Lower leg skin (tissue), 4 donors: ENCODE results near the gene COL9A3. TPM values are rescaled to one million over a fixed set of nuclear protein-coding genes. Genes with fewer than 3 reads are reported as not detected.

Experiments used
- DNase-seq, 2 donors: peaks; one replicate each; pipeline ENCODE4 v3.0.0-alpha.2; 2019; ENCODE audit warnings: low spot score in 2 of 2
- H3K4me3 ChIP-seq: fragments of 200-600 bp; sonication (generic); 2 replicates; pipeline ENCODE4 v1.5.1; 2017; ENCODE audit warnings: mild to moderate bottlenecking, low read depth; ENCODE audit not compliant: poor library complexity, severe bottlenecking
- POLR2A ChIP-seq, 2 donors: fragments of 450-650 bp; IDR thresholded peaks; one replicate each; pipeline ENCODE4 v1.6.1; 2016 to 2017; ENCODE audit warnings: antibody characterized with exemption in 2 of 2, mild to moderate bottlenecking in 1 of 2, moderate library complexity in 1 of 2
- WGBS, 2 donors: methylation state at CpG; one replicate each; pipeline ENCODE4 v1.1.5; 2018; 5-methylcytosine and 5-hydroxymethylcytosine counted together
- intact Hi-C: fragments of 100-400 bp; cut with DNase I; formaldehyde crosslinking; loops from one replicate; pipeline ENCODE4 v1.15.0; 2023; ENCODE audit warnings: low total_unique reads
- total RNA-seq, 4 donors: library from RNA; depleted of rRNA; stranded (reverse); fragments of >200 nt; gene quantifications; one replicate each; pipeline ENCODE4 v1.1.0, GENCODE V29; 2016
- TF ChIP-seq, protein P1 (sequence below), 3 donors: fragments of 450-650 bp; IDR thresholded peaks; one replicate each; pipeline ENCODE4 v1.5.1; 2016; ENCODE audit warnings: antibody characterized with exemption in 3 of 3, mild to moderate bottlenecking in 3 of 3, moderate library complexity in 2 of 3

COL9A3 gene
- total RNA-seq, 4 donors from 2014 or later, result 5.6 to 14.1 (median 10.8) TPM

DNA sequence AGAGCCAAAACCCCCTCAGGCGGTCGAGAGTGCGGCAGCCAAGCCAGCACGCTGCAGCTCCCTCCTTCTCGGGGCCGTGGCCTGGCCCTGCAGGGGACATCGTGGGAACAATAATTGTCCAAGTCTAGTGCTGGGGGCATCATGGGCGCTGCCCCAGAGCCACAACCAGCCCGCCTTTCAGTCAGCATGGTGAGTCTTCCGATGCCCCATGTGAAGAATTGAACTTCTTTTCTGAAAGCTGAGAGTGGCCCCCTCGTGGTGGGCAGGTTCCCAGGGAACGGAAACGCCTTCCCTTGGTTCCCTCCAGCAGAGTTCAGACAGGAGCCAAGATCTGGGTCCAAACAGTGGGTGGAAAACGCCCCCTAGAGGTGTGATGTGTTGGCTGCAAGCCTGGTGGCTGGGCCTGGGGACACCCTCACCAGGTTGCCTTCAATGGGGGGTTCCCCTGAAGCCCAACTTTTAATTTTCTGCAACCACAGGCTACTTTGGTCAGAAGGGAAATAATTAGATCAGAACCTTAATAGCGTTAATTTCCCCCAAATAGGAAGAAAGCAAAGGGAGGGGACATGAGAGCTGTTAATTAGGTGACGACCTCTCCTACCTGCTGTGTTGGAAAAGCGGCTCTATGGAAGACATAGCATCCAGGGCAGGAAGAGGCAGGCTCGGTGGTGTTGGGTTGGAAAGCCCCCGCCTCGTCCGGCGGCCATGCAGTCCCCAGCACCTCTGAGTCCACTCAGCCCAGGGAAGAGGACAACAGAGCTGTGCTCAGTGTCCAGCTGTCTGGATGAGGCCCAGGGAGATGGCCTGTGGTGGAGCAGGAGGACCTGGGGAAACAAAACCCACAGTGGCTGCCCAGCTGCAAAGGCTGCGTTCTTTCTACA lies 25.3 kb upstream of the COL9A3 start:
- no peak overlapping the region for H3K4me3 ChIP-seq
- WGBS, 2 donors, result 27 to 32% methylated on average over 23 of the region's 23 CpGs
- peak; percentile 73 to 95 for DNase-seq
- TF ChIP-seq POLR2A (IDR thresholded peaks at IDR 0.05), result no peak
- TF ChIP-seq, protein P1, sequence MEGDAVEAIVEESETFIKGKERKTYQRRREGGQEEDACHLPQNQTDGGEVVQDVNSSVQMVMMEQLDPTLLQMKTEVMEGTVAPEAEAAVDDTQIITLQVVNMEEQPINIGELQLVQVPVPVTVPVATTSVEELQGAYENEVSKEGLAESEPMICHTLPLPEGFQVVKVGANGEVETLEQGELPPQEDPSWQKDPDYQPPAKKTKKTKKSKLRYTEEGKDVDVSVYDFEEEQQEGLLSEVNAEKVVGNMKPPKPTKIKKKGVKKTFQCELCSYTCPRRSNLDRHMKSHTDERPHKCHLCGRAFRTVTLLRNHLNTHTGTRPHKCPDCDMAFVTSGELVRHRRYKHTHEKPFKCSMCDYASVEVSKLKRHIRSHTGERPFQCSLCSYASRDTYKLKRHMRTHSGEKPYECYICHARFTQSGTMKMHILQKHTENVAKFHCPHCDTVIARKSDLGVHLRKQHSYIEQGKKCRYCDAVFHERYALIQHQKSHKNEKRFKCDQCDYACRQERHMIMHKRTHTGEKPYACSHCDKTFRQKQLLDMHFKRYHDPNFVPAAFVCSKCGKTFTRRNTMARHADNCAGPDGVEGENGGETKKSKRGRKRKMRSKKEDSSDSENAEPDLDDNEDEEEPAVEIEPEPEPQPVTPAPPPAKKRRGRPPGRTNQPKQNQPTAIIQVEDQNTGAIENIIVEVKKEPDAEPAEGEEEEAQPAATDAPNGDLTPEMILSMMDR (IDR thresholded peaks at IDR 0.05), result peak in 1 of 3 donors; percentile 58
- intact Hi-C loops, result loop anchor here (5.0 kb wide), 1 partner anchor 124 kb away; no protein-coding TSS in a partner anchor

DNA sequence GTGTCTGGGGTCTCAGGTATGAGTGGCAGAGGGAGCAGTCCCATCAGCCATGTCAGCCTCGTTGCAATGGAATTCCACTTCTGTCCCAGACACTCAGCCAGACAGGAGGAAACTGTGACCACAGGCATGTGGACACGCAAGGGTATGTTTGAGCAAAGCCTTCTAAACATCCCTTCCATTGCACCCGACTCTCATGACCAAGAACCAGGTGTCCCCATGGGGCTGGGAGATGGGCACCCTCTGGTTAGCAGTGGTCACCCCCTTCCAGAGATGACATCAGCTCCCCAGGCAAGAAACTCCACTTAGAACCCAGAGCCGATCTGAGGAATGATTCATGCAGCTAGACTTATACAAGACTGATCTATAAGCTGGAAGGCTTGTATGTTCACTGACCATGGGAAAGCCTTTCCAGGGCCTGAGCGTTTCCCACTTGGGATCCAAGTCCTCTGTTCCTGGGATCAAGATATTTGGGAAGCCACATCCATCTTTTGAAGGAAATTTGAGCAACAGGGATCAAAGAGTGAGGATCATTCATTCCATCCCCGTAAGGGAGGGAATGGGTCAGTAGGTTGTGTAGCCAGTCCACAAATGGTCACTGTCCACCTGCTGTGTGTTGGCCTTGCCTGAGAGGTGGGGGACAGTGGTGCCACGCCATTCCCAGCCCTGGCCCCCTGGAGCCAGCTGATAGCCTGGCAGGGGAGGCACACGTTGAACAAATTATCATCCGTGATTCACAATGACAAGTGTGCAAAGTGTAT lies 24.5 kb upstream of the COL9A3 start:
- intact Hi-C loops, result loop anchor here (5.0 kb wide), 1 partner anchor 125 kb away; no protein-coding TSS in a partner anchor
- no peak for TF ChIP-seq POLR2A (IDR thresholded peaks at IDR 0.05)
- TF ChIP-seq, protein P1 (IDR thresholded peaks at IDR 0.05), result no peak
- H3K4me3 ChIP-seq, result no peak overlapping the region
- 67 to 73% methylated on average over 8 to 9 of the region's 9 CpGs for WGBS, 2 donors
- DNase-seq, result no peak

DNA sequence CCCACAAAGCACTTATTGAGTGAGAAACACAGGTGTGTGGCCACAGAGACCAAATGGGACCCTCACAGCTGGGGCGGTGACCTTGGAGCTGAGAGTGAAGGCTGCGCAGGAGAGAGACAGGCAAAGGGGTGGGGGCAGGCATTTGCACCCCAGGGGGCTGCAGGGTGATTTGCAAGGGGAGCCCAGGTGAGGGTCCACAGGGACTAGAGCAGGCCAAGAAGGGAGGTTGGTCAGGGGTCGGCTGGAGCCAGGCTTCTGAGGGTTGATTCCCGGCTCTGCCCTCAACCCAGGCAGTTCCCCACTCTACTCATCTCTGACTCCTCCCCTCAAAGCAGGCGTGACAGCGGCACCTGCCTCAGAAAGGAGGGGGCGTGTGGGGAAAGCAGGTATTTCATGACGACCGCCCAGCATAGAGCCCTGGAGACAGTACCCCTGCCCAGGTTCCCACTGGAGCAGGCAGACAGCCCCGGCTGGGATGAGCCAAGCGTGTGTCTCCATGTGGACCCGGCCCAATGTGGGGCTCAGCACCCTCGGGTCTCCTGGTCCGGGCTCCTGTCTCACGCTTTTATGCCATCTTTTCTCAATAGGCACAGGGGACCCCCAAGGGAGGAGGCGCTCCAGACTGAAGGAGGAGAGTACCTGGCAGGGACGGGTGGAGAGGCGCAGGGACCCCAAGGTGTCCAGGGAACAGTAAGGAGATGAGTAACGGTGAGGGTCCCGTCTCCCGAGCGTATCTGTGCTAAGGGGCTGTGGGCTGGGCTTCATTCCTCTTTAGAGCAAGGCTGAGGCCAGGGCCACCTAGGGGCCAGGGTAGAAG lies 23.7 kb upstream of the COL9A3 start:
- intact Hi-C loops, result loop anchor here (5.0 kb wide), 1 partner anchor 126 kb away; no protein-coding TSS in a partner anchor
- TF ChIP-seq, protein P1 (IDR thresholded peaks at IDR 0.05), result no peak
- TF ChIP-seq POLR2A (IDR thresholded peaks at IDR 0.05), result no peak
- WGBS, 2 donors, result 77 to 79% methylated on average over 22 of the region's 22 CpGs
- no peak for DNase-seq
- no peak overlapping the region for H3K4me3 ChIP-seq

DNA sequence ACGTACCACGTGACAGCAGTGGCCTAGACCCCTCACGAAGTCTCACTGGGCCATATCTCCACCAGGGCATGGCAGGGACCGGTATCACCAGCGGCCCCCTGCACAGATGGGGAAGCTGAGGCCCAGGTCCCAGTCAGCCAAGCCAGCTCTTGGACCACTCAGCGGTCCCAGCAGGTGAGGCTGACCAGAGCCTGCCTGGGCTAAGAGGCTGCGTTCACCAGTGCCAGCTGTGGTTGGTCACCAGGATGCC lies 23.2 kb upstream of the COL9A3 start:
- no peak overlapping the region for H3K4me3 ChIP-seq
- intact Hi-C loops, result loop anchor here (5.0 kb wide), 1 partner anchor 126 kb away; no protein-coding TSS in a partner anchor
- TF ChIP-seq POLR2A (IDR thresholded peaks at IDR 0.05), result no peak
- TF ChIP-seq, protein P1 (IDR thresholded peaks at IDR 0.05), result no peak
- peak in 1 of 2 donors; percentile 88 for DNase-seq
- WGBS, 2 donors, result 0 to 61% methylated on average over 1 to 5 of the region's 7 CpGs

DNA sequence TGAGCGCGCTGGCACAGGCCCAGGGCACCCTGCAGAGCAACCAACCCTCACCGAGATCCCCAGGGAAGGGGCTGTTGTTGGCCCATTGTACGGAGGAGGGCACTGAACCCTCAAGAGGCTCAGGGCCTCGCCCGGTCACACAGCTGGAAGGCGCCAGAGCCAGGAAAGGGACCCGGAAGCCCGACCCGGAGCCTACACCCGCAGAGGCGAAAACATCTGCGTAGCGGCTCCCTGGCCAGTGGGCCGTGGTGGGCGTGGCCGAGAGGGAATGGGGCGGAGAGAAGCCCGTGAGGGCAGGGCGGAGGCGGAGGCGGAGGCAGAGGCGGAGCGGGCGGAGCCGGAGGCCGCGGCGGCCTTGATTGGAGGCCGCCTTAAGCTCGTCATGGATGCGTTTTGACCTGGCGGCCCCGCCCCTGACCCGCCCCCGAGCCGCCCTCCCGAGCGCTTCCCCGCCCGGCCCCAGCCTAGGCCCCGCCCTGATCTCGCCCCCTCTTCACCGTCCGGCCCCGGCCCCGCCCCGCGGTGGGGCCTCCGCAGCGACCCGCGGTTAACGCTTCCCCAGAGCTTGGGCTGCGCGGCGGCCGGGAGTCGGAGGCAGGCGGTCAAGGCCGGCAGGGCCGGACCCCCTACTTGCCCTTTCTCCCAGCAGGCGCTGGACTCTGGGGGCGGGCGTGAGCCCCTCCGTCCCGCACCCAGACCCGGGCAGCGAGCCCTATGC lies 22.7 kb upstream of the COL9A3 start:
- TF ChIP-seq, protein P1 (IDR thresholded peaks at IDR 0.05), result no peak
- TF ChIP-seq POLR2A (IDR thresholded peaks at IDR 0.05), result peak in 1 of 2 donors; percentile 86
- intact Hi-C loops, result loop anchor here (5.0 kb wide), 1 partner anchor 127 kb away; no protein-coding TSS in a partner anchor
- 0 to 1% methylated on average over 39 to 62 of the region's 69 CpGs for WGBS, 2 donors
- DNase-seq, result peak; percentile 94 to 99
- H3K4me3 ChIP-seq, result peak overlapping the region; percentile 35
